Hindlimb muscle (tissue), 1 donor: ENCODE measurements around the gene NLGN1. TPM values are rescaled to one million over a fixed set of nuclear protein-coding genes. Genes with fewer than 3 reads are reported as not detected.

Experiments
- DNase-seq: peaks from one replicate; pipeline ENCODE4 v3.0.0-alpha.2; 2013
- polyA plus RNA-seq: library from polyadenylated mRNA; unstranded; fragments of 120-200 nt; gene quantifications from one replicate; pipeline ENCODE4 v1.2.1, GENCODE V29; 2013; ENCODE audit not compliant: insufficient read length

Gene NLGN1
- polyA plus RNA-seq, 1 donor: 1.0 TPM

- no peak for DNase-seq
Measured at GRCh38 chr3:174002543-174002942, 605.0 kb downstream of the NLGN1 start.

GRCh38 chr3:174010907-174011306 lies 613.4 kb downstream of the NLGN1 start:
- DNase-seq: no peak

- DNase-seq: no peak
Measured at GRCh38 chr3:174016186-174016585, 618.6 kb downstream of the NLGN1 start.

- peak; percentile 34 for DNase-seq
Measured at GRCh38 chr3:174020156-174020555, 622.6 kb downstream of the NLGN1 start.

GRCh38 chr3:174023421-174023820 lies 625.9 kb downstream of the NLGN1 start:
- DNase-seq: no peak

- no peak for DNase-seq
Measured at GRCh38 chr3:174028673-174029072, 631.1 kb downstream of the NLGN1 start.

GRCh38 chr3:174035328-174035886 lies 637.9 kb downstream of the NLGN1 start:
- DNase-seq: no peak

- DNase-seq: no peak
Measured at GRCh38 chr3:174046311-174046710, 648.8 kb downstream of the NLGN1 start.

- DNase-seq: no peak
Measured at GRCh38 chr3:174049472-174049871, 651.9 kb downstream of the NLGN1 start.

GRCh38 chr3:174051191-174051590 lies 653.6 kb downstream of the NLGN1 start:
- no peak for DNase-seq

GRCh38 chr3:174058804-174059203 lies 661.3 kb downstream of the NLGN1 start:
- no peak for DNase-seq

GRCh38 chr3:174060431-174060830 lies 662.9 kb downstream of the NLGN1 start:
- DNase-seq: no peak

GRCh38 chr3:174061162-174061561 lies 663.6 kb downstream of the NLGN1 start:
- DNase-seq: no peak

- DNase-seq: no peak
Measured at GRCh38 chr3:174061731-174062130, 664.2 kb downstream of the NLGN1 start.

GRCh38 chr3:174062923-174063322 lies 665.4 kb downstream of the NLGN1 start:
- no peak for DNase-seq

GRCh38 chr3:174068035-174068434 lies 670.5 kb downstream of the NLGN1 start:
- no peak for DNase-seq

GRCh38 chr3:174072675-174073074 lies 675.1 kb downstream of the NLGN1 start:
- no peak for DNase-seq

- no peak for DNase-seq
Measured at GRCh38 chr3:174083706-174084105, 686.2 kb downstream of the NLGN1 start.

GRCh38 chr3:174089592-174089991 lies 692.0 kb downstream of the NLGN1 start:
- DNase-seq: no peak

GRCh38 chr3:174094669-174095068 lies 697.1 kb downstream of the NLGN1 start:
- no peak for DNase-seq

GRCh38 chr3:174097686-174098085 lies 700.1 kb downstream of the NLGN1 start:
- no peak for DNase-seq

- no peak for DNase-seq
Measured at GRCh38 chr3:174098746-174099145, 701.2 kb downstream of the NLGN1 start.

GRCh38 chr3:174099724-174100123 lies 702.2 kb downstream of the NLGN1 start:
- no peak for DNase-seq

GRCh38 chr3:174100744-174101143 lies 703.2 kb downstream of the NLGN1 start:
- no peak for DNase-seq

GRCh38 chr3:174101244-174101643 lies 703.7 kb downstream of the NLGN1 start:
- DNase-seq: no peak
